ENCODE data around the gene RBM27.
"Not testable (repeated sequence)": the region's sequence is repeated elsewhere in the genome, so short reads cannot be mapped to it uniquely, and the experiment has no call there.

Gene RBM27

DNA sequence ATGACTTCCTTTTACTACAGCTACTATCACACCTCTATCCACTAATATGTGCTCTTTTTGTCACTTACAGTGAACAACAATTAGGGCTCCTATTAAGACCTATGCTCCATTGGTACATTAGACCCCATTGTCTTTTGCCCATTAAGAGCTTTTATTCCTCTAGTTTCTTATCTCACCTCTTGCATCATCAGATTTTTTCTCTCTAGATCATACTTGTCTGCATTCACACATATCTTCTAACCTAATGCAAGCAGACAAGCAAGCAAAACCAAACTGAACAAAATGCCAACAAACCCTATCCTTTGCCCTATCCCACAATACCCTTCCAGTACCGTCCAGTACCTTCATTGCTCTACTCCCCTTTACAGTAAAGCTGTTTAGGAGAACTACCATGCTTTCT, 10.1 kb upstream of the RBM27 start:
- Histone ChIP-seq H3K27me3 (ENCODE audit: insufficient read depth, low read length) (no peaks in the 10 kb centered on the region), H3K4me1 (ENCODE audit: insufficient read depth, low read length) (no peaks in the 10 kb centered on the region), H3K9me3 (ENCODE audit: low read length) (no peaks in the 10 kb centered on the region), H2AFZ (ENCODE audit: low read depth, low read length) (no peak overlapping the region), H3K4me3 (ENCODE audit: low read length) (no peak overlapping the region), H3K36me3 (ENCODE audit: insufficient read depth, low read length) (no peaks in the 10 kb centered on the region)

DNA sequence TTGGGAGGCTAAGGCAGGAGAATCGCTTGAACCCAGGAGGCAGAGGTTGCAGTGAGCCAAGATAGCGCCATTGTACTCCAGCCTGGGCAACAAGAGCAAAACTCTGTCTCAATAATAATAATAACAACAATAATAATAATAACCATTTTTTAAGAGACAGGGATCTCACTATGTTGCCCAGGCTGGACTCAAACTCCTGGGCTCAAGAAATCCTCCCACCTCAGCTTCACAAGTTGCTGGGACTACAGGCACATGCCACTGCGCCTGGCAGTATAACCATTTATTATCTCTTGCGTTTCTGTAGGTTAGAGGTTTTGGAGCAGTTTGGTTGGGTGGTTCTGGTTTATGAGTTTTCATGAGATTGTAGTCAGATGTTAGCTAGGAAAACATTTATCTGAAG, 8.4 kb upstream of the RBM27 start:
- not testable (repeated sequence) for H3K9me3 ChIP-seq (ENCODE audit: low read length); H2AFZ ChIP-seq (ENCODE audit: low read depth, low read length); H3K27me3 ChIP-seq (ENCODE audit: insufficient read depth, low read length); H3K4me1 ChIP-seq (ENCODE audit: insufficient read depth, low read length); H3K36me3 ChIP-seq (ENCODE audit: insufficient read depth, low read length); H3K4me3 ChIP-seq (ENCODE audit: low read length)

DNA sequence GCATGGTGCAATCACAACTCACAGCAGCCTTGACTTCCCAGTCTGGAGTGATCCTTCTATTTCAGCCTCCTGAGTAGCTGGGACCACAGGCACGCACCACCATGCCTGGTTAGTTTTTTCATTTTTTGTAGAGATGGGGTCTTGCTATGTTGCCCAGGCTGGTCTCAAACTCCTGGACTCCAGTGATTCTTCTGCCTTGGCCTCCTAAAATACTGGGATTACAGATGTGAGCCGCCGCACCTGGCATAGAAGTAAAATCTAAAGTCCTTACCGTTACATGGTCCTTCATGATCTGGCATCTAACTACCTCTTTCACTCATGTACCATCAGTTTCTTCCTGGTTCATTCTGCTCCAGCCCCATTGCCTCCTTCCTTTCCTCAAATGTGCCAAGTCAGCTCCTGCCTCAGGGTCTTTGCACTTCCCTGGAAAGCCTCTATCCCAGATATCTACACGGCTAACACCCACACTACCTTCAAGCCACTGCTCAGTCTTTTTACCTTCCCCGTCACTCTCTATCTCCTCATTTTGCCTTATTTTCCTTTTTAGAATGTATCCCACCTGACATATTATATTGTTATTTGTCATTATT, 6.9 kb upstream of the RBM27 start:
- Histone ChIP-seq H3K36me3 (ENCODE audit: insufficient read depth, low read length) (no peaks in the 10 kb centered on the region), H2AFZ (ENCODE audit: low read depth, low read length) (no peak overlapping the region), H3K4me1 (ENCODE audit: insufficient read depth, low read length) (no peaks in the 10 kb centered on the region), H3K9me3 (ENCODE audit: low read length) (no peaks in the 10 kb centered on the region), H3K27me3 (ENCODE audit: insufficient read depth, low read length) (no peaks in the 10 kb centered on the region), H3K4me3 (ENCODE audit: low read length) (no peak overlapping the region)

DNA sequence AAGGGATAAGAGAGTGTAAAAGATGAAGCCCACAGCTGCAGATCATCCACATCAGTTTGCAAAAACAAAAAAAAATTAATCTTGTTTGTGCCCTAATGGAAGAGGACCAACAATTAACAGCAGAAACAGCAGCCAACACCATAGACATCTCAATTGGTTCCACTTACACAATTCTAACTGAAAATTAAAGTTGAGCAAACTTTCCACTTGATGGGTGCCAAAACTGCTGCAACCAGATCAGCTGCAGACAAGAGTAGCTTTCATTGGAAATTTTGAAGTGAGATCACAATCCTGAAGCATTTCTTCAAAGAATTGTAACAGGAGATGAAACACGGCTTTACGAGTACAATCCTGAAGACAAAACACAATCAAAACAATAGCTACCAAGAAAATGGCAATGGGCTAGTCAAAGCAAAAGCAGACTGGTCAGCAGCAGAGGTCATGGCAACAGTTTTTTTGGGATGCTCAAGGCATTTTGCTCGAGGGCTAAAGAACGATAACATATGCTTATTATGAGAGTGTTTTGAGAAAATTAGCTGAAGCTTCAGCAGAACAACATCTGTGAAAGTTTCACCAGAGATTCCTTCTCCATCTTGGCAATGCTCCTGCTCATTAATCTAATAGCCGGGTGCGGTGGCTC, 4.1 kb upstream of the RBM27 start:
- no peaks in the 10 kb centered on the region for H3K4me1 ChIP-seq (ENCODE audit: insufficient read depth, low read length)
- H3K4me3 ChIP-seq (ENCODE audit: low read length), result no peak overlapping the region
- H2AFZ ChIP-seq (ENCODE audit: low read depth, low read length), result no peak overlapping the region
- H3K27me3 ChIP-seq (ENCODE audit: insufficient read depth, low read length), result no peaks in the 10 kb centered on the region
- no peaks in the 10 kb centered on the region for H3K9me3 ChIP-seq (ENCODE audit: low read length)
- no peaks in the 10 kb centered on the region for H3K36me3 ChIP-seq (ENCODE audit: insufficient read depth, low read length)

DNA sequence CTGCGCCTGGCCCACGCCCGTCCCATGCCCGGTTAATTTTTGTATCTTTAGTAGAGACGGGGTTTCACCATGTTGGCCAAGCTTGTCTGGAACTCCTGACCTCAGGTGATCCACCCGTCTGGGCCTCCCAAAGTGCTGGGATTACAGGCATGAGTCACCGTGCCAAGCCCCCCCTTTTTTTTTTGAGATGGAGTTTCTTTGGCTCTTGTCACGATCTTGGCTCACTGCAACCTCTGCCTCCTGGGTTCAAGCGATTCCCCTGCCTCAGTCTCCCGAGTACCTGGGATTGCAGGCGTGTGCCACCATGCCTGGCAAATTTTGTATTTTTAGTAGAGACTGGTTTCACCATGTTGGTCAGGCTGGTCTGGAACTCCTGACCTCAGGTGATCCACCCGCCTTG, 1.6 kb upstream of the RBM27 start:
- not testable (repeated sequence) for H3K4me3 ChIP-seq (ENCODE audit: low read length); H3K4me1 ChIP-seq (ENCODE audit: insufficient read depth, low read length); H3K36me3 ChIP-seq (ENCODE audit: insufficient read depth, low read length); H2AFZ ChIP-seq (ENCODE audit: low read depth, low read length); H3K9me3 ChIP-seq (ENCODE audit: low read length); H3K27me3 ChIP-seq (ENCODE audit: insufficient read depth, low read length)

DNA sequence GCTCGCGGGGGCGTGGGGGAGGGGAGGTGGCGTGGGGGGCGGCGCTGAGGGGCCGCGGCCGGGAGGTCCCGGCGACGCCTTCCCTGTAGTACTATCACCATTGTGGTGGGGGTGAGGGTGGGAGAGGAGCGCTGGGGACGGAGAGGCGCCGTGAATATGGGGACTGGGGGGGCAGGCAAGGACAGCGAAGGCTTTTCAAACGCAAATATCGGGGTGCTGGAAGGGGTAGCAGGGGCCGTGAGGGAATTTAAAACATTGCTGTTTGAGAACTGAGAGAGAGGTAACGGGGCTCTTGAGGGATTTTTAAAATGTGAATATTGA, 427 bp downstream of the RBM27 start:
- no peaks in the 10 kb centered on the region for H3K27me3 ChIP-seq (ENCODE audit: insufficient read depth, low read length)
- H3K4me3 ChIP-seq (ENCODE audit: low read length), result peak overlapping the region; percentile 87
- H3K9me3 ChIP-seq (ENCODE audit: low read length), result no peaks in the 10 kb centered on the region
- peaks cover 8% of the 10 kb centered on the region for H3K4me1 ChIP-seq (ENCODE audit: insufficient read depth, low read length)
- H2AFZ ChIP-seq (ENCODE audit: low read depth, low read length), result peak overlapping the region; percentile 74
- H3K36me3 ChIP-seq (ENCODE audit: insufficient read depth, low read length), result no peaks in the 10 kb centered on the region

DNA sequence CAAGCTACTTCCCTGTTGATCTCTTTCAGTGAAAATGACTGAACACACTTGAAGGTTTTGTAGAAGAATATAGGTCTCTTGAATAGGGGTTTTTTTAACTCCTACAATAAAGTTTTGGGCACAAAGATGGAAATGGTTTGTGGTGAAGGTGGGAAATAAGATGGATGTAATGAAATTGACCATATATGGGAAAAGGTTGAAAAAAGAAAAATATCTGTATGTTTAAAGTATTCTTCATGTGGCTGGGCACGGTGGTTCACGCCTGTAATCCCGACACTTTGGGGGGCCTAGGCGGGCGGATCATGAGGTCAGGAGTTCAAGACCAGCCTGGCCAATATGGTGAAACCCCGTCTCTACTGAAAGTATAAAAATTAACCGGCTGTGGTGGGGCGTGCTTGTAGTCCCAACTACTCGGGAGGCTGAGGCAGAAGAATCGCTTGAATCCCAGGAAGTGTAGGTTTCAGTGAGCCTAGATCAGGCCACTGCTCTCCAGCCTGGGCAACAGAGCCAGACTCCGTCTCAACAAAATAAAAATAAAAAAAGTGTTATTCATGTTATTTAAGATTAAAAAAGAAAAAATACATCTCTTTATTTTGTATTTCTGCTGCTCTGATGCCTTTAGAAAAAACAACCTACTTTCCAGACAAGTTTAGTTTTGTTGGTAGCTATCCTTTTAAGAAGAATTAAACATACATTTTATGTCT, 2.2 kb downstream of the RBM27 start:
- H3K4me3 ChIP-seq (ENCODE audit: low read length), result peak overlapping the region; percentile 8
- H2AFZ ChIP-seq (ENCODE audit: low read depth, low read length), result no peak overlapping the region

DNA sequence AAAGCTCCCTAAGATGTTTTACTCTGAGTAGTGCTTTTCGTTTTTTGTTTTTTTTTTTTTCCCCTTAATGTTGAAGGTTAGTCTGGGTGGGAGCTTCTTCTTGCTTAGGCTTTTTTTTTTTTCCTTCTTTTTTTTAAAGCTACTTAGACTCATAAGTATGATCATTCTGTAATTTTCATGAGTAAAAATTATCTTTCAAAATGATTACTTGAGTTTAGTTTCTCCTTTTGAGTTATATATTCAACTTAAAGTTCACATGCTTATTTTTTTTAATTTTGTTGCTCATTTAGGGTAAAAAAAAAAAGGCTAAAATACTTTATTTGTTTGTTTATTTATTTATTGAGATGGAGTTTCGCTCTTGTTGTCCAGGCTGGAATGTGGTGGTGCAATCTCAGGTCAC, 2.9 kb downstream of the RBM27 start:
- H3K9me3 ChIP-seq (ENCODE audit: low read length), result no peaks in the 10 kb centered on the region
- no peaks in the 10 kb centered on the region for H3K27me3 ChIP-seq (ENCODE audit: insufficient read depth, low read length)
- H3K4me3 ChIP-seq (ENCODE audit: low read length), result no peak overlapping the region
- H2AFZ ChIP-seq (ENCODE audit: low read depth, low read length), result no peak overlapping the region
- peaks cover 8% of the 10 kb centered on the region for H3K4me1 ChIP-seq (ENCODE audit: insufficient read depth, low read length)
- H3K36me3 ChIP-seq (ENCODE audit: insufficient read depth, low read length), result peaks cover 2% of the 10 kb centered on the region

More for the DNA sequence above, 2.2 kb downstream of the RBM27 start:
- Histone ChIP-seq H3K4me1 (ENCODE audit: insufficient read depth, low read length) (peaks cover 8% of the 10 kb centered on the region), H3K27me3 (ENCODE audit: insufficient read depth, low read length) (no peaks in the 10 kb centered on the region), H3K9me3 (ENCODE audit: low read length) (no peaks in the 10 kb centered on the region), H3K36me3 (ENCODE audit: insufficient read depth, low read length) (peaks cover 2% of the 10 kb centered on the region)

DNA sequence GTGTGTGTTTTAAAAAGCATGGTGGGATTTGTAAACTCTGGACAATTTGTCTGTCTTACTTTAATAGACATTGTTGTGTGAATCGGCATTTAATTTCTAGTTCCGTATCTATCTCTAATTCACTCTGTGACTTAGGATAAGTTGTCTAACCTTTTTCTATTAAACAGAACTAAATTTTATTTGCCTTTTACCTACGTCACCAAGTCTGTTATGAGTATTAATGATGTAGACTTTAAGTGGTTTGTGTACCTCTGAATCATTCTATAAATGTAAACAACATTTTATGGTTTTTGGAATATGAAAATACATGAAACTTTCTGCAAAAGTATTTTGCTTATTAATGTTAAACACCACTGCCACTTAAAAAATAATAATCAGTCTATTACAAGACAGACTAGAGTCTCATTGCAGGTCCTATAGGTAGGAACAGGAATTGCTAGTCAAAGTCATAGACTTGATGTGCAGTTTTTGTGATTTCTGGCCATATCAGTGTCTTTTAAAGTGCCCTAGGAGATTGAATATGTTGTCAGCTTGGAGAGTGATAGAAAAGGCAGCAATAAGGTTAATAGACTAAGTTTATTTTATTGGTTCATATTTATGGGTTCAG, 5.6 kb downstream of the RBM27 start:
- Histone ChIP-seq H3K36me3 (ENCODE audit: insufficient read depth, low read length) (peaks cover 2% of the 10 kb centered on the region), H3K4me1 (ENCODE audit: insufficient read depth, low read length) (peaks cover 8% of the 10 kb centered on the region), H3K9me3 (ENCODE audit: low read length) (no peaks in the 10 kb centered on the region), H3K27me3 (ENCODE audit: insufficient read depth, low read length) (no peaks in the 10 kb centered on the region), H2AFZ (ENCODE audit: low read depth, low read length) (no peak overlapping the region), H3K4me3 (ENCODE audit: low read length) (no peak overlapping the region)

DNA sequence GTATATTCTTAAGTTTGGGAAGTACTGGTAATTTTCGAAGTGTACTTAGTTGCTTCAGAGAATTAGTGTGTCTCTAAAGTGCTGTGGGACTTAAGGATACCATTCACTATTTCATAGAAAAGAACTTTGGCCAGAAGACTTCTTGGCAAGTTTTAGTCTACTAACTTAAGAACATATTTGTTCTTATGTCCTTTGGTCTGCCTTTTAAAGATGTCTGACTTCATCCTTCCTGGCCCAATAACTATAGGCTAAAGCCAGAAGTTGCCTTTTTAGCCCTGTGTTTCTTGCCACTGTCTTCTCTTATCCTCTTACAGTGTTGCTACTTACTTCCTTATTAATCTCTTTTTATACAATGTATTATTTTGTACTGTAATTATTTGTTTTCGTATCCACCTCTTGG, 6.3 kb downstream of the RBM27 start:
- Histone ChIP-seq H3K4me1 (ENCODE audit: insufficient read depth, low read length) (peaks cover 6% of the 10 kb centered on the region), H3K4me3 (ENCODE audit: low read length) (no peak overlapping the region), H3K27me3 (ENCODE audit: insufficient read depth, low read length) (no peaks in the 10 kb centered on the region), H3K36me3 (ENCODE audit: insufficient read depth, low read length) (peaks cover 2% of the 10 kb centered on the region), H2AFZ (ENCODE audit: low read depth, low read length) (no peak overlapping the region), H3K9me3 (ENCODE audit: low read length) (no peaks in the 10 kb centered on the region)

DNA sequence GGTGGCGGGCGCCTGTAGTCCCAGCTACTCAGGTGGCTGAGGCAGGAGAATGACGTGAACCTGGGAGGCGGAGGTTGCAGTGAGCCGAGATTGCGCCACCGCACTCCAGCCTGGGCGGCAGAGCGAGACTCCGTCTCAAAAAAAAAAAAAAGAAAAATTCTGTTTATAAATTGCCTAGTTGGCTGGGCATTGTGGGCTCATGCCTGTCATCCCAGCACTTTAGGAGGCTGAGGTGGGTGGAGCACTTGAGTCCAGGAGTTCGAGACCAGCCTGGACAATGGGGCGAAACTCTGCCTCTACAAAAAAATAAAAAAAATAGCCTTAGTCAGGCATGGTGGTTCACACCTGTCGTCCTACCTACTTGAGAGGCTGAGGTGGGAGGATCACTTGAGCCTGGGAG, 7.4 kb downstream of the RBM27 start:
- H3K4me1 ChIP-seq (ENCODE audit: insufficient read depth, low read length); H3K36me3 ChIP-seq (ENCODE audit: insufficient read depth, low read length); H2AFZ ChIP-seq (ENCODE audit: low read depth, low read length); H3K27me3 ChIP-seq (ENCODE audit: insufficient read depth, low read length); H3K4me3 ChIP-seq (ENCODE audit: low read length); H3K9me3 ChIP-seq (ENCODE audit: low read length): not testable (repeated sequence)

DNA sequence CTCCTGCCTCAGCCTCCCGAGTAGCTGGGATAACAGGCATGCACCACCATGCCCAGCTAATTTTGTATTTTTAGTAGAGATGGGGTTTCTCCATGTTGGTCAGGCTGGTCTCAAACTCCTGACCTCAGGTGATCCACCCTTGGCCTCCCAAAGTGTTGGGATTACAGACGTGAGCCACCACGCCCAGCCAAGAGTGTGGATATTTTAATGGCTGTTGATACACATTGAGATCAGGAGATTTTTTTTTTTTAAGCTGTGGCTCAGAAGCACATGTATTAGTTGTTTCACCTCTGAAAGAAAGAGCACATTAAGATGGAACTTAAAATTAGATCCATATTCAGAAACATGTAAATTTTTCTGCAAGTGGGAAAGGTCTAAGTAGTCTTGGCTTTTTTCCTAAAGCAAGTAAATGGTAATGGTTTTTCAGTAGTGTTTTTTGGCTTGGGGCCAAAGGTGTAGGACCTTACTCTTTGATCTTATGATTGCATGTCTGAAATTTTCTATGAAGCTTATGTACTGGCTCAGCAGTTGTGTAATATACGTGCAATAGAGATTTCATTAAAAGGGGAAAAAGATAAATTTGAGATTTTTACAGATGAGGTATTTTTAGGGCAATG, 9.9 kb downstream of the RBM27 start:
- H3K4me3 ChIP-seq (ENCODE audit: low read length), result no peak overlapping the region
- no peaks in the 10 kb centered on the region for H3K4me1 ChIP-seq (ENCODE audit: insufficient read depth, low read length)
- peaks cover 2% of the 10 kb centered on the region for H3K36me3 ChIP-seq (ENCODE audit: insufficient read depth, low read length)
- no peaks in the 10 kb centered on the region for H3K9me3 ChIP-seq (ENCODE audit: low read length)
- no peaks in the 10 kb centered on the region for H3K27me3 ChIP-seq (ENCODE audit: insufficient read depth, low read length)
- H2AFZ ChIP-seq (ENCODE audit: low read depth, low read length), result no peak overlapping the region

DNA sequence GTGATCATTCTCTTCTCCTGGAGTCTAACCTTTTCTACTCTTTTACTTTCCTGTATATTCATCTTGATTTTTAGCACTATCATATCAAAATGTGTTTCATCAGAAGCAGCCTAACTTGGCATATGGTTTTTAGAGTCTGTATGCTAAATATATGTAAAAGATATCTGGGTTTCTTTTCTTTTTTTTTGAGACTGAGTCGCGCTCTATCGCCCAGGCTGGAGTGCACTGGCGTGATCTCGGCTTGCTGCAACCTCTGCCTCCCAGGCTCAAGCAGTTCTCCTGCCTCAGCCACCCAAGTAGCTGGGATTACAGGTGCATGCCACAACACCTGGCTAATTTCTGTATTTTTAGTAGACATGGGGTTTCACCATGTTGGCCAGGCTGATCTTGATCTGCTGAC, 11.5 kb downstream of the RBM27 start:
- not testable (repeated sequence) for H3K4me3 ChIP-seq (ENCODE audit: low read length); H2AFZ ChIP-seq (ENCODE audit: low read depth, low read length); H3K9me3 ChIP-seq (ENCODE audit: low read length)

More for the DNA sequence above, 11.5 kb downstream of the RBM27 start:
- peaks cover 11% of the 10 kb centered on the region for H3K36me3 ChIP-seq (ENCODE audit: insufficient read depth, low read length)
- not testable (repeated sequence) for H3K27me3 ChIP-seq (ENCODE audit: insufficient read depth, low read length); H3K4me1 ChIP-seq (ENCODE audit: insufficient read depth, low read length)

Measured in neuron (in vitro differentiated cells).